Tibial nerve (tissue), 3 donors: ENCODE data around the gene MLYCD.

Experiments
- CTCF ChIP-seq, 5 experiments: fragments of 200-600 bp in 3 of 5; fragments of 450-650 bp in 2 of 5; sonication (generic) in 3 of 5; IDR thresholded peaks; one replicate each; pipeline ENCODE4 v1.5.1; 2016 to 2019; ENCODE audit warnings: antibody characterized with exemption in 5 of 5, mild to moderate bottlenecking in 3 of 5, moderate library complexity in 2 of 5
- POLR2A ChIP-seq, 2 donors: fragments of 450-650 bp; IDR thresholded peaks; one replicate each; pipeline ENCODE4 v1.6.1; 2017; ENCODE audit warnings: antibody characterized with exemption in 2 of 2, mild to moderate bottlenecking in 2 of 2, moderate library complexity in 2 of 2

GRCh38 chr16:83932955-83933673, 34.2 kb downstream of the MLYCD start:
- no peak for TF ChIP-seq CTCF (IDR thresholded peaks at IDR 0.05)
- TF ChIP-seq POLR2A (IDR thresholded peaks at IDR 0.05) = no peak
